GM19455 (cell line): ENCODE results near the gene SHKBP1.

ENCODE experiments used
- ATAC-seq: cut with Tn5 transposase; IDR thresholded peaks from one replicate; pipeline ENCODE4 v1.9.1; 2021; ENCODE audit not compliant: unreplicated experiment

Gene SHKBP1

DNA sequence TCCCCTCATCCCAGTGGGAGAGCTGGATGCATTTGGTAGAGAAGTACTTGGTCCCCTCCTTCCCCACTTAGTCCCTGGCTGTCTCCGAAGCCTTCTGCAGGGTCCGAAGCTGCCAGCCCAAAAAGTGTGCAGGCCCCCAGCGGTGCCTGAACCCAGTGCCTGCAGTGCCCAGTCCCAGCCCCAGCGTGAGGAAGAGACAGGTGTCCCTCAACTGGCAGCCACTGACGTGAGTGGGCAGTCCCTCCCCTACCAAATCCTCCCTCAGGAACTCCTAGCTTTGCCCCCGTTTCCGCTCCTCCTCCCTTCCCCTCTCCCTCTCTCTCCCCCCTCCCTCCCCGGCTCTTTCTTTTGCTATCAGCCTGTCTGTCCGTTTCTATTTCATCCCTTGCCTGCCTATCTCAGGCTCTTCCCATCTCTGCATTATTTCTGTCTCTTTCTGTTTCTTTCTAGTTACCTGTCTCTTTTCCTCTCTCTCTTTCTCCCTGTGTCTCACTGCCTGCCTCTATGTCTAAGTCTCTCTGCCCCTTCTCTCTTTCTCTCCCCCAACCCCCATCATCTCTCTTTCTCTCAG is 22.7 kb downstream of the SHKBP1 start:
- no peak for ATAC-seq

DNA sequence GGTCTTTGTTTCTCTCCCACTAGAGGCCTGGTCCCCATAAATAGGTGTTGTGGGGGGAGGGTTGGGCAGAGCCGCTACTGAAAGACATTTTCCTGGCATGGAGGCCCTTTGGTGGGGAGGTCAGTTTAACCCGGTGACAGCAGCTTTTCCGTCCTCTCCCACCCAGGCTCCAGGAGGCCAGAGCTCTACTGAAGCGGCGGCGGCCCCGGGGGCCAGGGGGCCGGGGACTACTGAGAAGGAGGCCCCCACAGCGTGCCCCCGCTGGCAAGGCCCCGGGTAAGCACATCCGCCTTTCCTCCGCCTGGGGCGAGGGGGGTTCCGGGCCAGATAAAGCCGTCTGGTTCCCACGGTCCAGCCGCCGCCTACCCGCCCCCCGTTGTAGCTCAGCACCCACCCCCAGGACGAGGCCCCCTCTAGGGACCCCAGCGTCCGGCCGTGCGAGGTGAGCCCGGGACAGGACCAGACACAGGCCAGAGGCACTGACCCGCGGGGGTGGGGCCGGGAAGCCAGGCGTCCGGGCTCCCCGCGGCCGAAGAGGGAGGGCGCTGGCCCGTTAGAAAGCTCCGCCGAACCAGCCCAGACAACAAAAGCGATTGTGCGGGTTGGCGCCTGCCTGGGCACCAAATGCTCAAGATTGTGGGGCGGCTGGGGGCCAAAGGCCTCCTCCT is 23.4 kb downstream of the SHKBP1 start:
- ATAC-seq: no peak

DNA sequence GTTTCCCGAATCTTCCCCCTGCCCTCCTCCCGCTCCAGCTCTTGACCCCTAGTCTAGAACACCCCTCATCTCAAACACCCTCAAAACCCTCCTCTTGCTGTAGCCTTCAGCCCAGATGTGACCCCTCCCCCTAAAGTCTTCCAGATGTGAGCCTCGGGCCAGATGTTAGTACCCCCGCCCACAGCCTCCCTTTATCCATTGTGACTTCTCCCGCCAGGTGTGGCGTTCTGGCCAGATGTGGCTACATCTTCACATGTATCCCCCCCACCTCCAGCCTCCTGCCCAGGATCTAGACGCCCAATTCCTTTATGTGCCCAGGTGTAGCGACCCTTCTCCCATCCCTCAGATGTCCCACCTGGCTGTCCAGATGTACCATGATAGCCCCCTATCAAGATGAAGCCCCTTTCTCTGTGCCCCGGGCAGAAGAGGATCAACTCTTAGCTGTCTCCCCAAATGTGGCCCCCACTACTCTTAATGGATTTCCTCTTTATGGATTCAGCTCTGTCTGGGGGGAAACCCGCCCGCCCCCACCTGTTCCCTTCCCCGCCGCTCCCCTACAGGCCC is 24.0 kb downstream of the SHKBP1 start:
- no peak for ATAC-seq

DNA sequence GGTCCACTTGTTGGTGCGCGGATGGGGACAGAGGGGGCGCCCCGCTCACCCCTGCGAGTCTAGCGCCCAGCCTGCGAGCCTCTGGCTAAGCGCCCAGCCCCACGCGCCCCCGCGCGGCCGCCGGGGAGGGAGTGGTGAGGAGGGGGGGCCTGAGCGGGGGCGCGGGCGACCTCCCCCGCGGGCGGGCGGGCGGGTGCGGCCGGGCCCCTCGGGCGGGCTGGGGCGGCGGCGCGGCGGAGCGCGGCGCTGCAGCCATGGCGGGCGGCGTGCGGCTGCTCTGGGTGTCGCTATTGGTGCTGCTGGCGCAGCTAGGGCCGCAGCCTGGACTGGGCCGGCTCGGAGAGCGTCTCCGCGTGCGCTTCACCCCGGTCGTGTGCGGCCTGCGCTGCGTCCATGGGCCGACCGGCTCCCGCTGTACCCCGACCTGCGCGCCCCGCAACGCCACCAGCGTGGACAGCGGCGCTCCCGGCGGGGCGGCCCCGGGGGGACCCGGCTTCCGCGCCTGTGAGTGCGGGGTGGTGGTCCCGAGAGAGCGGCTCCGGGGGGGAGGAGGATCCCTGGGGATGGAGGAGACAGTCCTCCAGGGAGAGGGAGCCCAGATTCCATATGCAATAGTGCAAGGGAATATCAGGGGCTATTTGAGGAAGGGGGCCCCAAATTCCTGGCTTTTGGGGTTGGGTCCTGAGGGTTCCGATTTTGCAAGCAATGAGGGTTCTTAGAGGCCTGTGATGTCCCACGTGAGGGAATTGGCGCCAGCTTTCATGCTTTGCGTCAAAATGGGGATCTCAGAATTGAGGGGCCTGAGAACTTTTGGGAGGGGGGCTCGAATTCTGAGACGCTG is 24.7 kb downstream of the SHKBP1 start, which contains the start of gene LTBP4:
TSS of gene LTBP4 (plus strand) at position 236 of the 841 bp plus-strand sequence. CDS start at position 255, 19 bp downstream.
- ATAC-seq: no peak

DNA sequence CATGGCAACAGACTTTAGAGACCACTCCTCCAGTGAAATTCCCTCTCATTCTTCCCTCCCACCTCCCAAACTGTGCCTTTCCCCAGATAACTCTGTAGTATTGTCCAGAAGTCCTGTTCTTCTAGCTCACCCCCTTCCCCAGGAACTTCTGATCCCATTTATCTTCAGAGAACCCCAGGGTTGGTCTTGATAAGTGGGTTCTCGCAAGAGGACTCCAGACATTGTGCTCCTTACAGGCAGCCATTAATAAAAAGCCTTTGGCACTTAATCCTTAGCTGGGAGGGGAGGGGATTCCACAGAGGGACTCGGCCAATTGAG is 26.4 kb downstream of the SHKBP1 start:
- no peak for ATAC-seq

DNA sequence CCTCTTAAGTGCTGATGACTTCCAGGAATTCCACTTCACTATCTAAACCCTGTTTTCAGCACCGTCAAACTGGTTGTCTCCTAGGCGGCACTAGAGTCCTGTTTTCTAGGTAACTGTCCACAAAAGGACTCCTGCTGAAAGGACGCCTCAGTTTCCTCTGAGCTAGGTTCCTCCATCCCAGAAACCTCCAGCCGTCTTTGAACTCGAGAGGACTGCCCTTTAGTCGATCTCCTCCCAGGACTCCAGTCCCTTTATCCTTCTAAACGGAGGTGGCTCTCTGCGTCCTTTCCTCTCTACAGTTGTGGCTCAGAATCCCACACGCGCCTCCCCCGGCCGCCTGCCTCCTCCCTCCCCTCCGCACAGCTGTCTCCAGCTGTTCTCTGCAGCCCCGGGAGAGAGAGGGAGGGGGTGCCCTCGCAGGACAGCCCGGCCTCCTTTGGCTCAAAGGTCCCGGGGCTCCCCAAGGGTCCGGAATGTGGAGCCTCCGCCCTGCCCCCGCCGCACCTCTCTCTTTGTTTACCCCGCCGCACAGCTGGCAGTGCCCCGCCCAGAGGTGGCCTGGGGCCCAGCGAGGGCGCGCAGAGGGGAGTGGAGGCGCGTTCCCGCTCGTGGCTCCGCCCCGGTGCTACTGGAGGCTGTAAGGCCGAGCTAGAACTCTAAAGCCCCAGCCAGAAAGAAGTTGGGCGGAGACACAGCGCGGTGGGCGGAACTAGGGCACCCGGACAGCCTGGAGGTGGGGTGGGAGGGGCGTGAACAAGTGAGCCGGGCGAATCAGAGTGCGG is 26.9 kb downstream of the SHKBP1 start:
- peak; percentile 63 for ATAC-seq

DNA sequence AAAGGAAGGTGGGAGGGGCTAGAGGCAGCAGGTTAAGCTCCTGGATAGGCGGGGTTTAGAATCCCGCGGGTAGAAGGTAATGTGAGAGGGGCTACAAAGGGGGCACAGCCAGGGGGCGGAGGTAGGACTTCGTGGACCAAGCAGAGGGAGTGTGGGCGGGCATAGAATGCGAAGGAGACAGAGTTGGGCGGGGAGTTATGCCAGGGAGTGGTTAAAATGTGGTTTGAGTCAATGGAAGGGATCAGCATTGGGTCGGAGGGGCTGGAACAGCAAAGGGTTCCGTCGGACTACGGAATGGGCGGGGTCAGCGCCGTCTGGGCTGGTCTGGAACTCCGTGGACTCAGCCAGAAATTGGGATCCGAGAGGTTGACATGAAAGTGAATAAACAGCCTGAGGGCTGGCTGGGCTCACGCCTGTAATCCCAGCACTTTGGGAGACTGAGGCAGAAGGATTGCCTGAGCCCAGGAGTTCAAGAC is 27.5 kb downstream of the SHKBP1 start:
- no peak for ATAC-seq

DNA sequence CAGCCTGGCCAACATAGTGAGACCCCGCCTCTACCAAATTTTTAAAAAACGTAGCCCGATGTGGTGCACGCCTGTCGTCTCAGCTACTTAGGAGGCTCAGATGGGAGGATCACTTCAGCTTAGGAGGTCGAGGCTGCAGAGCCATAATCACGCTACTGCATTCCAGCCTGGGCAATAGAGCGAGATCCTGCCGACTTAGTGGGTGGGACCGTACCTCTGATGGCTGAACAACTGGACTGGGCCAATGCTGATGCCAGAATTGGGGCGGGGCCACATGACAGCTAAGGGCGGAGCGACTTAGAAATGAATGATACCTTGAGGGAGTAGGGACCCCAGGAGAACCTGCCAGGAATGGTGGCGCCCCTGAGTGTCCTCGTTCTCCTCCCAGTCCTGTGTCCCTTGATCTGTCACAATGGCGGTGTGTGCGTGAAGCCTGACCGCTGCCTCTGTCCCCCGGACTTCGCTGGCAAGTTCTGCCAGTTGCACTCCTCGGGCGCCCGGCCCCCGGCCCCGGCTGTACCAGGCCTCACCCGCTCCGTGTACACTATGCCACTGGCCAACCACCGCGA is 28.1 kb downstream of the SHKBP1 start:
- no peak for ATAC-seq

DNA sequence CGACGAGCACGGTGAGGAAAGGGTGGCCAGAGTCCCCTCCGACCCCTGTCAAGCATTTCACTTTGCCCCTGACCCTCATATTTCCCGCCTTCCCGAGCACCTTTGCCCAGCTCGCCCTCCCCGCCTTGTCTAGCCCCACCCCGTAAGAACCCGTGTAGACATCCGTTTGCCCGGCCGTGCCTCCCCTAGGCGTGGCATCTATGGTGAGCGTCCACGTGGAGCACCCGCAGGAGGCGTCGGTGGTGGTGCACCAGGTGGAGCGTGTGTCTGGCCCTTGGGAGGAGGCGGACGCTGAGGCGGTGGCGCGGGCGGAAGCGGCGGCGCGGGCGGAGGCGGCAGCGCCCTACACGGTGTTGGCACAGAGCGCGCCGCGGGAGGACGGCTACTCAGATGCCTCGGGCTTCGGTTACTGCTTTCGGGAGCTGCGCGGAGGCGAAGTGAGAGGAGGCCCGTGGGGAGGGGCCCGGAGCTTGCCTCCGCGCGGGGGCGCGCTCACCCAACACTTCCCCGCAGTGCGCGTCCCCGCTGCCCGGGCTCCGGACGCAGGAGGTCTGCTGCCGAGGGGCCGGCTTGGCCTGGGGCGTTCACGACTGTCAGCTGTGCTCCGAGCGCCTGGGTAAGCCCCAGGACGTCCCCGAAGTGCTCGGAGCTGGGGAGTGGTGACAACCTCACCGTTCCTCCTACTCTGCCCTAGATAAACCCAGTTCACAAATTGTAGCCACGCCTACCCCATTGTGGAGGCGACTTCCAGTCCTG is 28.7 kb downstream of the SHKBP1 start:
- ATAC-seq: no peak

DNA sequence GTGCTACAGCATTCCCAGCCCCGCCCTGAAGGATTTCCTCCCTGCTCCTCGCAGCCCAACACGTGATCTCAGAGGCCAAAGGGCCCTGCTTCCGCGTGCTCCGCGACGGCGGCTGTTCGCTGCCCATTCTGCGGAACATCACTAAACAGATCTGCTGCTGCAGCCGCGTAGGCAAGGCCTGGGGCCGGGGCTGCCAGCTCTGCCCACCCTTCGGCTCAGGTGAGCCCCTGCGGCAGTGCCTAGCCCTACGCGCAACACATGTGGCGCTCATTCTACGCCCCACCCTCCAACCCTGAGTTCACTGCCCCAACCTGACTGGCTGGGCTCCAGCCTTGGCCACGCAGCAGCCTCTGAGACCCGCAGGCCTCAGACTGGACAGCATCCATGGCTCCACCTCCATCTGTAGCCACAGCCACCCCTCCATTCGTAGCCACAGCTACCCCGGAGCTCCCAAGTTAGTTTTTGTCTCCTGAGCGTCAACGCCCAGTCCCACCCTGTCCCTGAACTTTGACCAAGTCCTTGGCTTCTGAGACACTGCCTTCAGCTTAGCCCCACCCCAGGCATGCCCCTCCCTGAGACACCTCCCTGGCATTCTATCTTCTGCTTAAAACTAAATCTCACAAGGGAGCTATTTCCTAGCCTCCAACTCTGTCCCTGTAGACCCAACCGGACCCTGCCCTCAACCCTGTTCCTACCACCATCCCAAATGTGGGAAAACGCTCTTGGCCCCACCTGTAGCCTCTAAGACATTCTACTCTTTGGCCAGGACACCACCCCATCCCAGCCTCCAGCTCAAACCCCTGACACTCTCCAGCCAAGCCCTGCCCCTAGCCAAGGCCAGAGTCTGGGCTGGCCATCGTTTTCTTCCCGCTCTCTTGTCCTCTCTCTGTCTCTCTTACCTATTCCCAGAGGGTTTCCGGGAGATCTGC is 30.9 kb downstream of the SHKBP1 start:
- ATAC-seq: no peak

DNA sequence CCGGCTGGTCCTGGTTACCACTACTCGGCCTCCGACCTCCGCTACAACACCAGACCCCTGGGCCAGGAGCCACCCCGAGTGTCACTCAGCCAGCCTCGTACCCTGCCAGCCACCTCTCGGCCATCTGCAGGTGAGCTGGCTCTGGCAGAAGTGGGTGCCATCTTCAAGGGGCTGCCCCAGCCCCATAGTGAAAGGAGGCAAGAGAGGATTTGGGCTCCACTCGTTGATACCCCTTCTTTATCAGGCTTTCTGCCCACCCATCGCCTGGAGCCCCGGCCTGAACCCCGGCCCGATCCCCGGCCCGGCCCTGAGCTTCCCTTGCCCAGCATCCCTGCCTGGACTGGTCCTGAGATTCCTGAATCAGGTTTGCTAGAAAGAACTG is 31.6 kb downstream of the SHKBP1 start:
- ATAC-seq: no peak

DNA sequence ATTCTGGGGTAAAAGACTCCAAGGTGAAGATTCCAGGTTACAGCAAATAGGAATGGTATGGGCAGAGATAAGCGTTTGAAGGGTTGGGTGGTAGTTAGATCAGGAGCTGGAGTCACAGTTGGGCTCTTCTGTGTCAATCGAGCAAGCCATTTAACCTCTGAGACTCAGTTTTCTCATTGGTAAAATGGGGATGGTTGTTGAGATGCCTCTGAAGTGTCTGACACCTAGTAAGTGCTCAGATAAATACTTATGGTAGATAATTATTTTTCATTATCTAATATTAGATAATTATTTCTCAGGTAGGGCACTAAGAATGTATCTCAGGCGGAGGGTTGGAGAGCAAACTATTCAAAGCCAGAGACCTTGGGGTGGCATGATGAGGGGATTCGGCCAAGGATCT is 32.3 kb downstream of the SHKBP1 start:
- no peak for ATAC-seq

DNA sequence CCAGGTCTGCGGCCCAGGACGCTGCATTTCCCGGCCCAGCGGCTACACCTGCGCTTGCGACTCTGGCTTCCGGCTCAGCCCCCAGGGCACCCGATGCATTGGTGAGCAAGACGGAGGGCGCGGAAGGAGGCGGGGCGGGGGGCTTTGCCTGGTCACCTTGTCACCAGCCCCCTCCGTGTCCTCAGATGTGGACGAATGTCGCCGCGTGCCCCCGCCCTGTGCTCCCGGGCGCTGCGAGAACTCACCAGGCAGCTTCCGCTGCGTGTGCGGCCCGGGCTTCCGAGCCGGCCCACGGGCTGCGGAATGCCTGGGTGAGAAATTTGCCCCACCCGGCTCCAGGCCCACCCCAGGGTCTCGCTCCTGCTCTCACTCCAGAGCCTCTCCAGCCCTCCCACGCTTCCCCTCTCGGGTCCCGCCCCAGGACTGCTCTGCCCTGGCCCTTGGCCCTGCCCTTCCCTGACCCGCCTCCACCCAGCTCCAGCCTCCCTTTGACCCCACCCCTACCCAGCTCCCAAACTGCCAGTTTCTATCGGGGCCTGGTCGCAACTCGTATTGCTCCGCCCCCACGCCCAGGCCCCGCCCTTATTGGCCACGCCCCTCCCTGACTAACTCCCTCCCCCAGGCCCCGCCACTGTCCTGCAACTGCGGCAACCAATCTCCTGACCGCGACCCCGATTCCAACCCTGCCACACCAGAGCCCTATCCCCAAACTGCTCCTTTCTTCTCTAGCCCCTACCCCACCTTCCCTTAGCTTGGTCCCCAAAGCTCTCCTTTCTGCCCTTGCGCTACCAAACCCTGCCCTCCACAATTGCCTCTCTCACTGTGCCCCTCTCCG is 33.1 kb downstream of the SHKBP1 start:
- ATAC-seq: peak; percentile 48

DNA sequence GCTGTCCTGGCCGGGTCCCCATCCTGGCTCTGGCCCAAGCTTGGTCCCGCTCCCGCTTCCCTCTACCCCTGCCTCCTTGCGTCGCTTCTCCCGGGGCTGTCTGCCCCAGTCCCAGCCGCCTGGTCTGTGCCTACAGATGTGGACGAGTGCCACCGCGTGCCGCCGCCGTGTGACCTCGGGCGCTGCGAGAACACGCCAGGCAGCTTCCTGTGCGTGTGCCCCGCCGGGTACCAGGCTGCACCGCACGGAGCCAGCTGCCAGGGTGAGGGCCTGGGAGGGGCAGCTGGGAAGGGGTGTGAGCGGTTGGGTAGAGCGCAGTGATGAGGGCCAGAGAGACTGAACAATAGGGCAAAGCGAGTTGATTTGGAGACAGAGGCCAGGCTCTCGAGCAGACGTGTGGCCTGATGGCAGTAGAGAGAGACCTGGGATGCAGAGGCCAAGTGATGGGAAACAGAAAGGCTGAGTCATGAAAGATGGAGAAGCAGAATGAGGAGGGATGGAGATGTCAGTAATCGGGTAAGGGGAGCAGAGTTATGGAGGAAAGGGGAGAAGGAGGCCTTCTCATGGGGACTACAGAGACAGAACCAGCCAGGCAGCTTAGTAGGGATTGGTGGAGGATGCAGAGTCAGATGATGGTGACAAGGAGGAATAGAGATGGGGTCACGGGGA is 33.9 kb downstream of the SHKBP1 start:
- no peak for ATAC-seq

DNA sequence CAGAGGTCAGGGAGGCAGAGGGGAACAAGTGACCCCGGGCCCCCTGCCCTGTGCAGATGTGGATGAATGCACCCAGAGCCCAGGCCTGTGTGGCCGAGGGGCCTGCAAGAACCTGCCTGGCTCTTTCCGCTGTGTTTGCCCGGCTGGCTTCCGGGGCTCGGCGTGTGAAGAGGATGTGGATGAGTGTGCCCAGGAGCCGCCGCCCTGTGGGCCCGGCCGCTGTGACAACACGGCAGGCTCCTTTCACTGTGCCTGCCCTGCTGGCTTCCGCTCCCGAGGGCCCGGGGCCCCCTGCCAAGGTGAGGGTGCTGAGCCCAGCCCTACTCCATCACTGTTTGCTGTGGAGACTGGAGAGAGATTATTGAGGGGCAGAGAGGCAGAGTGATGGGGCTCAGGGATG is 34.4 kb downstream of the SHKBP1 start:
- ATAC-seq: no peak

DNA sequence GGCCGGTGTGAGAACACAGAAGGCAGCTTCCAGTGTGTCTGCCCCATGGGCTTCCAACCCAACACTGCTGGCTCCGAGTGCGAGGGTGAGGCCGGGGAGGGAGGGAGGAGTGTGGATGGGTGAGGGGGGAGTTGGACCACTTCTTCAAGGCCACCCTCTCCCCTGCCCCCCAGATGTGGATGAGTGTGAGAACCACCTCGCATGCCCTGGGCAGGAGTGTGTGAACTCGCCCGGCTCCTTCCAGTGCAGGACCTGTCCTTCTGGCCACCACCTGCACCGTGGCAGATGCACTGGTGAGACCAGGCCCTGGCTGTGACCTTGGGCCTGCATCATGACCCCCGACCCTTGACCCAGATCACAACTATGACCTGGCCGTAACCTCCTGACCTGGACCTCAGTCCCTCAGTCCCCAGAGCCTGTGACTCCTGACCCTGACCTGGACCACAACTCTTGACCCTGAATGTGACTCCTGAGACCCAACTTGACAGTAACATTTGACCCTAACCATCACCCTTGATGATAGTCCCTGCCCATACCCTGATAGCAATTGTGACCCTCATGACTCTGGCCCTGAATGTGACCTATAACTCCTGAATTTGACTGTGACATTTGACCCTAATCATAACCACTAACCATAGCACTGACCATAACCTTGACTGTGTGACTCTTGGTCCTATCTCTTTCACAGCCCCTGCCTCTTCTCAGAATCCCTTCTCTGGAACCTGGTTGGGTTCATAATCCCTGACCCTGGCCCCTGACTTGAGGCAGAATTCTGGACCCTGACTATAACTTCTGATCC is 35.4 kb downstream of the SHKBP1 start:
- no peak for ATAC-seq
